ENCODE data around the gene AKT1S1. TPM values are rescaled to one million over a fixed set of nuclear protein-coding genes. Genes with fewer than 3 reads are reported as not detected.

The AKT1S1 gene
- total and polyA plus RNA-seq, 2 donors (not counting 1 experiment from before 2014, with no cell fraction given), result 16.6 to 23.0 TPM

GRCh38 chr19:49890349-49891311, 13.5 kb upstream of the AKT1S1 start:
- Mint-ChIP-seq H3K9me3 (ENCODE audit: insufficient read depth) (no peaks in the 10 kb centered on the region), H3K4me1 (peaks cover 34% of the 10 kb centered on the region), H3K27me3 (no peaks in the 10 kb centered on the region), H3K27ac (peak overlapping the region; percentile 67), H3K4me3 (peak overlapping the region; percentile 86)
- peak overlapping the region in 4 of 5 experiments; percentile 41 to 62 (median 50) for H3K4me3 ChIP-seq (ENCODE audit: control extremely low read depth in 1 of 5, extremely low read depth in 1 of 5, insufficient read depth in 1 of 5, low read depth in 2 of 5, low read length in 4 of 5)
- intact Hi-C loops (cut with micrococcal nuclease), result loop anchor here (1.0 kb wide), 2 partner anchors 12 to 40 kb away; no protein-coding TSS in a partner anchor
- TF ChIP-seq EZH2 (IDR thresholded peaks at IDR 0.05; ENCODE audit: borderline replicate concordance, insufficient read depth, low read depth, low read length, poor library complexity, severe bottlenecking) (no peak), CTCF (IDR thresholded peaks at IDR 0.05) (peak; percentile 69)
- ChIA-PET POLR2A (interaction anchor here (0.6 to 2.1 kb wide), 9 partner anchors 14 to 473 kb away, joined by 3 to 8 read pairs (median 3); partner anchors contain the start of genes ATF5 and NUP62), CTCF (interaction anchor here (0.8 to 1.6 kb wide), 5 partner anchors 10 to 95 kb away, joined by 3 to 12 read pairs (median 5); no protein-coding TSS in a partner anchor)
- no peaks in the 10 kb centered on the region for H3K79me2 ChIP-seq (ENCODE audit: control insufficient read depth, insufficient read depth, low read length)
- peak overlapping the region; percentile 66 for H2AFZ ChIP-seq (ENCODE audit: insufficient read depth, low read depth, low read length, poor library complexity, severe bottlenecking)
- ATAC-seq (ENCODE audit: low read depth) (peak; percentile 82), DNase-seq (peak; percentile 85)
- H4K20me1 ChIP-seq (ENCODE audit: control insufficient read depth, insufficient read depth, low read length, poor library complexity, severe bottlenecking), result peaks cover 15% of the 10 kb centered on the region
- H3K4me2 ChIP-seq (replicated peaks; ENCODE audit: low read depth, low read length, poor library complexity, severe bottlenecking), result peak overlapping the region; percentile 98
- H3K27ac ChIP-seq (ENCODE audit: low read length in 2 of 2), result no peak overlapping the region
- WGBS (ENCODE audit: insufficient coverage), result 29% methylated on average over 51 of the region's 69 CpGs
- peak overlapping the region; percentile 65 for H3K9ac ChIP-seq (ENCODE audit: low read length)
- H3K4me1 ChIP-seq (ENCODE audit: control insufficient read depth in 2 of 2, insufficient read depth in 2 of 2, low read length in 2 of 2), result peaks cover 11 to 25% of the 10 kb centered on the region in 2 donors
- peaks cover 0 to 7% (median 0%) of the 10 kb centered on the region in 3 donors for H3K9me3 ChIP-seq (ENCODE audit: control extremely low read depth in 1 of 3, control insufficient read depth in 2 of 3, insufficient read depth in 1 of 3, low read length in 2 of 3)
- no peaks in the 10 kb centered on the region for H3K36me3 ChIP-seq (replicated peaks in 1 of 2; ENCODE audit: control extremely low read depth in 1 of 2, control insufficient read depth in 1 of 2, extremely low read depth in 1 of 2, insufficient read depth in 2 of 2, low read length in 1 of 2)
- H3K27me3 ChIP-seq (replicated peaks in 1 of 4; ENCODE audit: control extremely low read depth in 1 of 4, control insufficient read depth in 3 of 4, insufficient read depth in 4 of 4, low read length in 3 of 4), result no peaks in the 10 kb centered on the region
